Lower lobe of right lung (tissue), 2 donors: ENCODE results near the gene LPP. TPM values are rescaled to one million over a fixed set of nuclear protein-coding genes. Genes with fewer than 3 reads are reported as not detected.

Experiments
- ATAC-seq, 2 donors: fragments of 200-7000 bp; cut with Tn5 transposase; one replicate each; pipeline ENCODE4 v1.9.1; 2020 to 2022; ENCODE audit warnings: mild to moderate bottlenecking in 2 of 2, moderate library complexity in 2 of 2
- DNase-seq: peaks from one replicate; pipeline ENCODE4 v3.0.0-alpha.2; 2020
- H3K27ac ChIP-seq: fragments of 200-600 bp; one replicate; pipeline ENCODE4 v1.8.0; 2022
- H3K27me3 ChIP-seq: fragments of 200-600 bp; one replicate; pipeline ENCODE4 v1.8.0; 2022; ENCODE audit warnings: low read depth
- H3K36me3 ChIP-seq: fragments of 200-600 bp; one replicate; pipeline ENCODE4 v1.8.0; 2022; ENCODE audit warnings: mild to moderate bottlenecking
- H3K4me1 ChIP-seq: fragments of 200-600 bp; one replicate; pipeline ENCODE4 v1.8.0; 2022
- H3K4me3 ChIP-seq: fragments of 200-600 bp; one replicate; pipeline ENCODE4 v1.8.0; 2022; ENCODE audit warnings: mild to moderate bottlenecking
- H3K9me3 ChIP-seq: fragments of 200-600 bp; one replicate; pipeline ENCODE4 v1.8.0; 2022
- CTCF ChIP-seq: fragments of 200-600 bp; IDR thresholded peaks from one replicate; pipeline ENCODE4 v1.8.0; 2022; ENCODE audit warnings: antibody characterized with exemption, mild to moderate bottlenecking
- intact Hi-C: fragments of 100-400 bp; cut with DNase I; formaldehyde crosslinking; loops from one replicate; pipeline ENCODE4 v1.11.0; 2022
- total RNA-seq: library from RNA; stranded (reverse); fragmentation: NEBNext Ultra II Directional; extraction: Animal tissue kit (Norgen Biotek cat#: 25700); gene quantifications from one replicate; pipeline ENCODE4 v1.2.1, GENCODE V29; 2021
- donor health status: DM: no; HTN: yes; CAD: no; lungs with severe emphysema.

LPP gene
- total RNA-seq, 1 donor from 2014 or later, result 180 TPM

GRCh38 chr3:188568736-188569135 is 414.8 kb downstream of the LPP start:
- H3K36me3 ChIP-seq, result no peaks in the 10 kb centered on the region
- DNase-seq, result no peak
- no peak overlapping the region for H3K27ac ChIP-seq
- no peaks in the 10 kb centered on the region for H3K9me3 ChIP-seq
- H3K4me1 ChIP-seq, result no peaks in the 10 kb centered on the region
- ATAC-seq, result peak; percentile 23 to 37
- no peak for TF ChIP-seq CTCF
- no peaks in the 10 kb centered on the region for H3K27me3 ChIP-seq
- no peak overlapping the region for H3K4me3 ChIP-seq
- intact Hi-C loops, result no loop called here

- H3K4me1 ChIP-seq, result no peaks in the 10 kb centered on the region
- H3K4me3 ChIP-seq, result no peak overlapping the region
- no peak for TF ChIP-seq CTCF
- no peak for ATAC-seq
- intact Hi-C loops, result no loop called here
- H3K27me3 ChIP-seq, result no peaks in the 10 kb centered on the region
- H3K36me3 ChIP-seq, result no peaks in the 10 kb centered on the region
- no peaks in the 10 kb centered on the region for H3K9me3 ChIP-seq
- no peak overlapping the region for H3K27ac ChIP-seq
- DNase-seq, result no peak
These were observed 417.7 kb downstream of the LPP start for GRCh38 chr3:188571531-188572095.

GRCh38 chr3:188573291-188573940 is 419.5 kb downstream of the LPP start:
- no peaks in the 10 kb centered on the region for H3K9me3 ChIP-seq
- no peak overlapping the region for H3K27ac ChIP-seq
- DNase-seq (peak; percentile 42), ATAC-seq (no peak)
- intact Hi-C loops, result no loop called here
- no peak overlapping the region for H3K4me3 ChIP-seq
- TF ChIP-seq CTCF, result no peak
- H3K36me3 ChIP-seq, result no peaks in the 10 kb centered on the region
- H3K4me1 ChIP-seq, result peaks cover under 1% of the 10 kb centered on the region
- no peaks in the 10 kb centered on the region for H3K27me3 ChIP-seq

GRCh38 chr3:188573956-188574355 is 420.0 kb downstream of the LPP start:
- H3K27me3 ChIP-seq, result no peaks in the 10 kb centered on the region
- intact Hi-C loops, result no loop called here
- H3K4me3 ChIP-seq, result no peak overlapping the region
- no peaks in the 10 kb centered on the region for H3K9me3 ChIP-seq
- no peak for ATAC-seq
- TF ChIP-seq CTCF, result no peak
- no peak overlapping the region for H3K27ac ChIP-seq
- H3K36me3 ChIP-seq, result no peaks in the 10 kb centered on the region
- H3K4me1 ChIP-seq, result peaks cover 6% of the 10 kb centered on the region
- DNase-seq, result no peak

- H3K27ac ChIP-seq, result no peak overlapping the region
- peaks cover 9% of the 10 kb centered on the region for H3K4me1 ChIP-seq
- no peak for ATAC-seq
- no peak overlapping the region for H3K4me3 ChIP-seq
- H3K9me3 ChIP-seq, result no peaks in the 10 kb centered on the region
- TF ChIP-seq CTCF, result no peak
- no peak for DNase-seq
- H3K36me3 ChIP-seq, result no peaks in the 10 kb centered on the region
- H3K27me3 ChIP-seq, result no peaks in the 10 kb centered on the region
- intact Hi-C loops, result no loop called here
These were observed 420.9 kb downstream of the LPP start for GRCh38 chr3:188574885-188575284.
